ENCODE data around the gene NT5C1A. TPM values are rescaled to one million over a fixed set of nuclear protein-coding genes. Genes with fewer than 3 reads are reported as not detected.

Gene NT5C1A
- polyA plus RNA-seq, 2 of the 4 experiments (the other 2 are of a cell fraction) = not detected

DNA sequence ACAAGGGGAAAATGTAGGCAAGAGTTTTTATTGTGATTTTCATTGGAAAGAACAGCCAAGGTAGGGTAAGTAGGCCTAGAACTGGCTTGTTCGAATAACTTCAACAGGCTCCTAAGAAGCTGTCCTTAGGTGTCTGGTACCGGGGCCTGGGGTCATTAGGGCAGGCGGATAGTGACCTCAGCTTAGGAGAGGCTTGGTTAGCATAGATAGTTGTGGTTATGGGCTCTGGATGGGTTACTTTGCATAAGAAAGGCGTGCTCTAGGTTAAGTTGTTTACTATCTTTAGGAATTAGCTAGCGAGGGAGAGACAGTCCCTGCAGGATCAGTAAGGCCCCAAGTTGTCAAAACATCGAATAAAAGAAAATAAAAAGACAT, 40.0 kb upstream of the NT5C1A start:
- Histone ChIP-seq H3K4me3 (no peak overlapping the region), H3K27ac (no peak overlapping the region), H3K4me1 (no peaks in the 10 kb centered on the region), H3K9me3 (no peaks in the 10 kb centered on the region), H3K4me2 (no peak overlapping the region)
- TF ChIP-seq EHMT2 (IDR thresholded peaks at IDR 0.05; ENCODE audit: low read depth) (no peak), HOXB5 (CRISPR knock-in tag; IDR thresholded peaks at IDR 0.05) (no peak), KDM5A (IDR thresholded peaks at IDR 0.05) (no peak), MAFK (IDR thresholded peaks at IDR 0.05; ENCODE audit: partially characterized antibody) (no peak), PBX3 (IDR thresholded peaks at IDR 0.05) (no peak), EP300 (IDR thresholded peaks at IDR 0.05) (no peak)
- ATAC-seq = no peak
- 69% methylated on average over 6 of the region's 6 CpGs for WGBS (ENCODE audit: missing lambda C conversion rate)
- ChIA-PET CTCF (interaction anchor here (0.6 to 2.2 kb wide), 6 partner anchors 8 to 223 kb away, joined by 3 to 11 read pairs (median 3); no protein-coding TSS in a partner anchor), POLR2A (no interaction called here)
- no peak for FAIRE-seq
- DNase-seq (ENCODE audit: low read depth in 1 of 2, low spot score in 1 of 2) = no peak

DNA sequence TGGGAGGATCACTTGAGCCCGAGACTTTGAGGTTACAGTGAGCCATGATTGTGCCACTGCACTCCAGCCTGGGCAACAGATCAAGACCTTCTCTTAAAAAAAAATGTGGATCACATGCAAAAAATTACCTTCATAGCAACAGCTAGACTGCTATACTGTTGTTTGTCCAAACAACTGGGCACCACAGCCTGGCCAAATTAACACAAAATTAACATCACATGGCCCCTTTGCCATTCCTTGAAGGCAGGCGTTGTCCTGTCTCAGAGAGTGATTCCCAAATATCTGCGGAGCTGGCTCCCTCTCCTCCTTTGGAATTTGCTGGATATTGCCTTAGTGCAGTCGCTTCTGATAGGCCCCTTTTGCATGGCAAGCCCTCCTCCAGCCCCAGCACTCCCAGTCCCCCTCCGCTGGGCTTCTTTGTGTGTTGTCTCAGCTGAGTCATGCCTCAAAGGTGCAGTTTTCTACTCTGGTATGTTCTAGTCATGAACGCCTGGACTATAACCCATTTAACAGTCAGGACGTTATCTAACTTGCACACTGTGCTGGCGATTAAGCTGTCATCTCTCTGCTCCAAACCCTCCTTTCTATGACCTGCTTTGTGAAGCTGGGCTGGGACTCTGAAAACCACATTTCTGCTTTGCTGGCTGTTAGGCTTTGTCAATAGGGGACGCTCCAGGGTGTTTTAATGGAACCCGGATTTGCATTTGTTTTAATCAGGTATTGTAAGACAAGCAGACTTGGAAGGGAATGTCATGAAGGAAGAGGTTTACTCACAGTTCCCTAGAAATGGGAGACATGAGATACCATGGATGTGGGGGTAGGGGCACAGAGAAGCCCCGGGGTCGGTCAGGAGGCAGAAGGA, 39.4 kb upstream of the NT5C1A start:
- ChIA-PET POLR2A (no interaction called here), CTCF (interaction anchor here (0.9 to 2.2 kb wide), 6 partner anchors 9 to 106 kb away, joined by 3 to 11 read pairs (median 4); no protein-coding TSS in a partner anchor)
- no peak overlapping the region for H3K27ac ChIP-seq
- no peak overlapping the region for H3K4me3 ChIP-seq
- ATAC-seq = no peak
- TF ChIP-seq NFE2L2 (conservative IDR thresholded peaks at IDR 0.05; ENCODE audit: low read length) = no peak
- no peak overlapping the region for H3K4me2 ChIP-seq
- H3K4me1 ChIP-seq = no peaks in the 10 kb centered on the region
- DNase-seq (ENCODE audit: low read depth in 1 of 2, low spot score in 1 of 2) = no peak
- FAIRE-seq = no peak
- WGBS (ENCODE audit: missing lambda C conversion rate) = 51% methylated on average over 12 of the region's 12 CpGs
- H3K9me3 ChIP-seq = no peaks in the 10 kb centered on the region

DNA sequence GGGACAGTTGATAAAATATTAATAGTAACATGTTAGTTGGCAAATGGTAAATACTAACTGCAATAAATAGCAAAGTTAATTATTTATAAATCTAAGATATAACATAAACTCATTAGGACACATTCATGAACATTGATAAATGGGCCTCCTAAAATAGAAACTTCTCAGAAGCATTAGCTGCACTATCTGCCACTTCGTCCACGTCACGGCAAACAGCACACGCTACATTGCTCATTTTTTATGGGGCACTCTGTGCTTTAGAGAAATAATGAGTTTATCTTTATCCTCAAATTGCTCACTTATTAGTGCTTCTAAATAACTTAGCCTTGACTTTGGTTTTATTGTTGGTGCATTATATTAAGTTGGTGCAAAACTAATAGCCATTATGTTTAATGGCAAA, 35.6 kb upstream of the NT5C1A start:
- H3K9me3 ChIP-seq = no peaks in the 10 kb centered on the region
- H3K4me1 ChIP-seq = no peaks in the 10 kb centered on the region
- ChIA-PET POLR2A (no interaction called here), CTCF (no interaction called here)
- no peak overlapping the region for H3K4me2 ChIP-seq
- ATAC-seq (no peak), DNase-seq (ENCODE audit: low read depth in 1 of 2, low spot score in 1 of 2) (no peak), FAIRE-seq (no peak)
- no peak overlapping the region for H3K27ac ChIP-seq
- 88% methylated on average over 4 of the region's 4 CpGs for WGBS (ENCODE audit: missing lambda C conversion rate)
- TF ChIP-seq GATA3 (IDR thresholded peaks at IDR 0.05; ENCODE audit: borderline replicate concordance) (no peak), MYC (IDR thresholded peaks at IDR 0.05; ENCODE audit: borderline replicate concordance, low read length) (no peak), HDAC2 (IDR thresholded peaks at IDR 0.05) (no peak), HOXB5 (CRISPR knock-in tag; IDR thresholded peaks at IDR 0.05) (no peak), HES2 (IDR thresholded peaks at IDR 0.05) (no peak), HOXA7 (CRISPR knock-in tag; IDR thresholded peaks at IDR 0.05) (no peak), HOXB13 (CRISPR knock-in tag; IDR thresholded peaks at IDR 0.05; ENCODE audit: low read depth) (no peak), MAFK (IDR thresholded peaks at IDR 0.05; ENCODE audit: partially characterized antibody) (no peak), CBX8 (IDR thresholded peaks at IDR 0.05) (no peak), ZSCAN20 (CRISPR knock-in tag; IDR thresholded peaks at IDR 0.05) (no peak), ESRRA (IDR thresholded peaks at IDR 0.05; ENCODE audit: borderline replicate concordance, low read length) (no peak), NPAS2 (CRISPR knock-in tag; IDR thresholded peaks at IDR 0.05; ENCODE audit: borderline replicate concordance) (no peak), TP53 (CRISPR knock-in tag; IDR thresholded peaks at IDR 0.05) (no peak), FOSL2 (IDR thresholded peaks at IDR 0.05) (no peak), FOSL2 (CRISPR knock-in tag; IDR thresholded peaks at IDR 0.05) (no peak), FOXS1 (CRISPR knock-in tag; IDR thresholded peaks at IDR 0.05) (no peak), EP300 (IDR thresholded peaks at IDR 0.05) (no peak)
- no peak overlapping the region for H3K4me3 ChIP-seq
